ENCODE results near the gene SLC19A2.
"Not testable (repeated sequence)": the region's sequence is repeated elsewhere in the genome, so short reads cannot be mapped to it uniquely, and the experiment has no call there.

SLC19A2 gene

GRCh38 chr1:169509354-169509753, 23.6 kb upstream of the SLC19A2 start:
- ATAC-seq, result no peak

GRCh38 chr1:169508432-169509338, 22.9 kb upstream of the SLC19A2 start:
- no peak for ATAC-seq

GRCh38 chr1:169507413-169507812, 21.7 kb upstream of the SLC19A2 start:
- ATAC-seq, result no peak

GRCh38 chr1:169503601-169504000, 17.9 kb upstream of the SLC19A2 start:
- ATAC-seq, result not testable (repeated sequence)

- no peak for ATAC-seq
These were observed 14.1 kb upstream of the SLC19A2 start for GRCh38 chr1:169499807-169500206.

- no peak for ATAC-seq
These were observed 11.6 kb upstream of the SLC19A2 start for GRCh38 chr1:169497317-169497716.

GRCh38 chr1:169495916-169496315, 10.2 kb upstream of the SLC19A2 start:
- ATAC-seq, result no peak

GRCh38 chr1:169495046-169495775, 9.5 kb upstream of the SLC19A2 start:
- no peak for ATAC-seq

GRCh38 chr1:169494343-169494742, 8.6 kb upstream of the SLC19A2 start:
- ATAC-seq, result no peak

GRCh38 chr1:169493251-169493650, 7.5 kb upstream of the SLC19A2 start:
- ATAC-seq, result no peak

GRCh38 chr1:169491845-169492281, 6.1 kb upstream of the SLC19A2 start:
- ATAC-seq, result peak; percentile 88 to 92

- no peak for ATAC-seq
These were observed 2.4 kb upstream of the SLC19A2 start for GRCh38 chr1:169488157-169488556.

GRCh38 chr1:169487561-169487960, 1.8 kb upstream of the SLC19A2 start:
- ATAC-seq, result no peak

GRCh38 chr1:169487133-169487532, 1.4 kb upstream of the SLC19A2 start:
- ATAC-seq, result no peak

GRCh38 chr1:169486281-169487051, 722 bp upstream of the SLC19A2 start:
- ATAC-seq, result no peak

GRCh38 chr1:169484683-169485430, 887 bp downstream of the SLC19A2 start:
- ATAC-seq, result peak; percentile 21 to 23

GRCh38 chr1:169484101-169484500, 1.6 kb downstream of the SLC19A2 start:
- ATAC-seq, result no peak

- no peak for ATAC-seq
These were observed 2.2 kb downstream of the SLC19A2 start for GRCh38 chr1:169483500-169483966.

- no peak for ATAC-seq
These were observed 6.2 kb downstream of the SLC19A2 start for GRCh38 chr1:169479363-169480066.

- no peak for ATAC-seq
These were observed 7.6 kb downstream of the SLC19A2 start for GRCh38 chr1:169478094-169478672.

GRCh38 chr1:169475806-169476387, 9.8 kb downstream of the SLC19A2 start:
- no peak for ATAC-seq

Measured in activated CD4-positive, CD25-positive, alpha-beta regulatory T cell treated with anti-CD3 and anti-CD28 coated beads, Interleukin-2, amount 50 U/mL, for 24 hours (primary cell).